PC-9 (cell line): ENCODE data around the gene NUP62. TPM values are rescaled to one million over a fixed set of nuclear protein-coding genes. Genes with fewer than 3 reads are reported as not detected.

Experiments
- BruUV-seq: library from RNA; stranded (reverse); fragments of 400-500 nt; replicated peaks from 2 replicates; lab custom pipeline; 2021; lab: Mats Ljungman, UMichigan
- CTCF ChIA-PET: fragments of 300-600 bp; sonication (Branson Sonifier 250); formaldehyde crosslinking; loops from one replicate; lab custom pipeline; 2022; ENCODE audit warnings: antibody characterized with exemption; lab: Charles Lee
- POLR2A ChIA-PET: fragments of 300-600 bp; sonication (Branson Sonifier 250); formaldehyde crosslinking; loops from one replicate; lab custom pipeline; 2022; ENCODE audit warnings: antibody characterized with exemption; ENCODE audit not compliant: unreplicated experiment; lab: Charles Lee
- DNase-seq, 2 experiments: peaks; one replicate each; pipeline versions ENCODE4 v3.0.0 to v3.0.0-alpha.2; 2015 to 2022; ENCODE audit warnings: mixed read lengths in 1 of 2
- H2AFZ ChIP-seq: fragments of 200-600 bp; sonication (generic); 2 replicates; pipeline ENCODE4 v1.8.1; 2017; ENCODE audit warnings: antibody characterized with exemption
- H3F3A ChIP-seq: fragments of 200-600 bp; sonication (generic); 2 replicates; pipeline ENCODE4 v1.8.1; 2017; ENCODE audit warnings: antibody characterized with exemption, mild to moderate bottlenecking, low read depth; ENCODE audit not compliant: insufficient read depth
- H3K27ac ChIP-seq: fragments of 200-600 bp; sonication (generic); 2 replicates; pipeline ENCODE4 v1.6.1; 2016; ENCODE audit warnings: mixed run types
- H3K27me3 ChIP-seq: fragments of 200-600 bp; sonication (generic); 2 replicates; pipeline ENCODE4 v1.6.1; 2016; ENCODE audit warnings: low read depth, mixed run types; ENCODE audit not compliant: insufficient read depth
- H3K36me3 ChIP-seq: fragments of 200-600 bp; sonication (generic); 2 replicates; pipeline ENCODE4 v1.6.1; 2016; ENCODE audit warnings: low read depth, mixed run types
- H3K4me1 ChIP-seq: fragments of 200-600 bp; sonication (generic); replicated peaks from 2 replicates; pipeline ENCODE4 v1.6.1; 2016; ENCODE audit warnings: mixed run types; ENCODE audit not compliant: insufficient read depth
- H3K4me2 ChIP-seq: fragments of 200-600 bp; sonication (generic); 2 replicates; pipeline ENCODE4 v1.6.1; 2017; ENCODE audit warnings: mixed run types
- H3K4me3 ChIP-seq: fragments of 200-600 bp; sonication (generic); 2 replicates; pipeline ENCODE4 v1.6.1; 2016; ENCODE audit warnings: mixed run types
- H3K79me2 ChIP-seq: fragments of 200-600 bp; sonication (generic); 2 replicates; pipeline ENCODE4 v1.6.1; 2017; ENCODE audit warnings: low read depth, mixed run types
- H3K9me2 ChIP-seq: fragments of 200-600 bp; sonication (generic); 2 replicates; pipeline ENCODE4 v1.8.1; 2017; ENCODE audit warnings: mild to moderate bottlenecking; ENCODE audit not compliant: insufficient read depth
- H3K9me3 ChIP-seq: fragments of 200-600 bp; sonication (generic); 2 replicates; pipeline ENCODE4 v1.8.1; 2016; ENCODE audit warnings: low read depth; ENCODE audit not compliant: insufficient read depth
- H4K20me1 ChIP-seq: fragments of 200-600 bp; sonication (generic); 2 replicates; pipeline ENCODE4 v1.8.1; 2017; ENCODE audit not compliant: insufficient read depth
- CTCF ChIP-seq: fragments of 200-600 bp; sonication (generic); conservative IDR thresholded peaks from 2 replicates; pipeline ENCODE4 v1.6.1; 2017; ENCODE audit warnings: mixed run types, antibody characterized with exemption, mild to moderate bottlenecking, moderate library complexity
- EZH2 ChIP-seq: fragments of 200-600 bp; sonication (generic); IDR thresholded peaks from 2 replicates; pipeline ENCODE4 v1.8.0; 2017; ENCODE audit warnings: antibody characterized with exemption, low read depth
- intact Hi-C: fragments of 100-400 bp; cut with micrococcal nuclease; formaldehyde crosslinking; loops from one replicate; pipeline ENCODE4 v1.10.0; 2022; ENCODE audit not compliant: unreplicated experiment
- total RNA-seq: library from RNA; stranded (reverse); gene quantifications from 2 replicates; pipeline ENCODE4 v1.2.3, GENCODE V29; 2021

NUP62 gene
- total RNA-seq, 1 experiment from 2014 or later = 101 TPM

GRCh38 chr19:49861107-49861506 lies 68.2 kb downstream of the NUP62 start:
- no peak for DNase-seq
- Histone ChIP-seq H3K36me3 (peaks cover 21% of the 10 kb centered on the region), H4K20me1 (peaks cover 77% of the 10 kb centered on the region), H3K4me3 (no peak overlapping the region), H3K4me1 (peaks cover 17% of the 10 kb centered on the region), H3K9me2 (no peaks in the 10 kb centered on the region), H3F3A (peaks cover 71% of the 10 kb centered on the region), H3K79me2 (peaks cover 33% of the 10 kb centered on the region), H3K9me3 (no peaks in the 10 kb centered on the region), H3K4me2 (no peak overlapping the region), H2AFZ (no peak overlapping the region), H3K27ac (no peak overlapping the region), H3K27me3 (no peaks in the 10 kb centered on the region)
- BruUV-seq = no TSS peak
- ChIA-PET POLR2A (no interaction called here), CTCF (no interaction called here)
- intact Hi-C loops = no loop called here
- TF ChIP-seq EZH2 (no peak), CTCF (no peak)

- Histone ChIP-seq H3F3A (peaks cover 71% of the 10 kb centered on the region), H3K79me2 (peaks cover 30% of the 10 kb centered on the region), H2AFZ (no peak overlapping the region), H3K9me3 (no peaks in the 10 kb centered on the region), H3K9me2 (no peaks in the 10 kb centered on the region), H3K4me3 (no peak overlapping the region), H3K36me3 (peaks cover 21% of the 10 kb centered on the region), H3K27me3 (no peaks in the 10 kb centered on the region), H3K27ac (no peak overlapping the region), H3K4me1 (peaks cover 11% of the 10 kb centered on the region; the same call in 1 of the 2 replicates), H4K20me1 (peaks cover 77% of the 10 kb centered on the region), H3K4me2 (no peak overlapping the region)
- TF ChIP-seq CTCF (no peak), EZH2 (no peak)
- intact Hi-C loops = no loop called here
- ChIA-PET CTCF (interaction anchor here (0.6 kb wide), 1 partner anchor 110 kb away, joined by 22 read pairs; no protein-coding TSS in a partner anchor), POLR2A (no interaction called here)
- DNase-seq = no peak
- BruUV-seq = no TSS peak
These were observed 68.8 kb downstream of the NUP62 start for GRCh38 chr19:49860336-49861102.

GRCh38 chr19:49859682-49860335 lies 69.5 kb downstream of the NUP62 start:
- Histone ChIP-seq H3K9me2 (no peaks in the 10 kb centered on the region), H3K4me3 (no peak overlapping the region), H3K9me3 (no peaks in the 10 kb centered on the region), H3K4me2 (no peak overlapping the region), H3K79me2 (peaks cover 30% of the 10 kb centered on the region), H2AFZ (no peak overlapping the region), H4K20me1 (peaks cover 77% of the 10 kb centered on the region), H3K27me3 (no peaks in the 10 kb centered on the region), H3K4me1 (0 out of 2 replicates have a peak, but pooled peaks cover 4% of the 10 kb centered on the region), H3K36me3 (peaks cover 18% of the 10 kb centered on the region), H3F3A (peaks cover 73% of the 10 kb centered on the region), H3K27ac (peak overlapping the region; percentile 65)
- BruUV-seq = no TSS peak
- no peak for DNase-seq
- ChIA-PET CTCF (interaction anchor here (0.6 kb wide), 1 partner anchor 109 kb away, joined by 22 read pairs; no protein-coding TSS in a partner anchor), POLR2A (interaction anchor here (0.6 kb wide), 1 partner anchor 131 kb away, joined by 11 read pairs; no protein-coding TSS in a partner anchor)
- intact Hi-C loops = no loop called here
- TF ChIP-seq CTCF (no peak), EZH2 (no peak)
